ENCODE measurements around the gene BRAT1. TPM values are rescaled to one million over a fixed set of nuclear protein-coding genes. Genes with fewer than 3 reads are reported as not detected.

BRAT1 gene
- polyA plus RNA-seq, 1 donor from 2014 or later, result 60.3 TPM

DNA sequence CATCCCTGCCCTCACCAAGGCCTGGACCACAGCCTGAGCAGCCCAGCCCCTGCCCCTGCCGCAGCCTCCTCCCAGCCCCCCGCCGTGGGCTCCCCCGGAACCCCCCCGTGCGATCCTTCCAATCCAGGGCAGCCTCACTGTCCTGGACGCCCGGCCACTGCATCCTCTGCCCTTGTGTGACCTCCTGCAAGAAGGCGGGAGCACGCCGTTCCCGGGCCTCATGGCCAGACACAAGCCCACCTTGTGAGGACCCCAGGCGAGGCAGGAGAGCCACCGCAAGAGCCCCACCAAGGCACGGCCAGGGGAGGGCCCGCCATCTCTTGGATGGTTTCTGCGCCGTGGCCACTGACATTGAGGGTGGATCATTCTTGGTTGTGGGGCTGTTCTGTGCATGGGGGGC lies 43.6 kb downstream of the BRAT1 start:
- Histone ChIP-seq H3K4me3 (ENCODE audit: low read length) (no peak overlapping the region), H3K27me3 (ENCODE audit: insufficient read depth, low read depth, low read length) (no peaks in the 10 kb centered on the region), H3K4me2 (ENCODE audit: low read length) (no peak overlapping the region), H3K36me3 (ENCODE audit: insufficient read depth, low read length) (no peaks in the 10 kb centered on the region), H4K20me1 (ENCODE audit: insufficient read depth) (no peaks in the 10 kb centered on the region), H3K9ac (ENCODE audit: low read length) (no peak overlapping the region), H3K9me2 (ENCODE audit: insufficient read depth, low read length) (no peaks in the 10 kb centered on the region), H3F3A (ENCODE audit: insufficient read depth, low read length, poor library complexity, severe bottlenecking) (no peaks in the 10 kb centered on the region), H3K9me3 (ENCODE audit: low read length) (no peaks in the 10 kb centered on the region), H2AFZ (ENCODE audit: low read depth, low read length) (no peak overlapping the region), H3K79me2 (replicated peaks; ENCODE audit: insufficient read depth, low read length) (no peaks in the 10 kb centered on the region), H3K27ac (ENCODE audit: low read length) (no peak overlapping the region)
- TF ChIP-seq EZH2 (IDR thresholded peaks at IDR 0.05; ENCODE audit: borderline replicate concordance, insufficient read depth, low read length, poor library complexity, severe bottlenecking) (no peak), TAF1 (IDR thresholded peaks at IDR 0.05; ENCODE audit: low read depth) (no peak), POLR2AphosphoS5 (IDR thresholded peaks at IDR 0.05) (no peak), MXI1 (conservative IDR thresholded peaks at IDR 0.05; ENCODE audit: poor library complexity, severe bottlenecking) (no peak), SMC3 (conservative IDR thresholded peaks at IDR 0.05; ENCODE audit: poor library complexity) (no peak), EP300 (conservative IDR thresholded peaks at IDR 0.05; ENCODE audit: poor library complexity, severe bottlenecking) (no peak), RAD21 (conservative IDR thresholded peaks at IDR 0.05) (no peak)
- TF ChIP-seq, protein P1, sequence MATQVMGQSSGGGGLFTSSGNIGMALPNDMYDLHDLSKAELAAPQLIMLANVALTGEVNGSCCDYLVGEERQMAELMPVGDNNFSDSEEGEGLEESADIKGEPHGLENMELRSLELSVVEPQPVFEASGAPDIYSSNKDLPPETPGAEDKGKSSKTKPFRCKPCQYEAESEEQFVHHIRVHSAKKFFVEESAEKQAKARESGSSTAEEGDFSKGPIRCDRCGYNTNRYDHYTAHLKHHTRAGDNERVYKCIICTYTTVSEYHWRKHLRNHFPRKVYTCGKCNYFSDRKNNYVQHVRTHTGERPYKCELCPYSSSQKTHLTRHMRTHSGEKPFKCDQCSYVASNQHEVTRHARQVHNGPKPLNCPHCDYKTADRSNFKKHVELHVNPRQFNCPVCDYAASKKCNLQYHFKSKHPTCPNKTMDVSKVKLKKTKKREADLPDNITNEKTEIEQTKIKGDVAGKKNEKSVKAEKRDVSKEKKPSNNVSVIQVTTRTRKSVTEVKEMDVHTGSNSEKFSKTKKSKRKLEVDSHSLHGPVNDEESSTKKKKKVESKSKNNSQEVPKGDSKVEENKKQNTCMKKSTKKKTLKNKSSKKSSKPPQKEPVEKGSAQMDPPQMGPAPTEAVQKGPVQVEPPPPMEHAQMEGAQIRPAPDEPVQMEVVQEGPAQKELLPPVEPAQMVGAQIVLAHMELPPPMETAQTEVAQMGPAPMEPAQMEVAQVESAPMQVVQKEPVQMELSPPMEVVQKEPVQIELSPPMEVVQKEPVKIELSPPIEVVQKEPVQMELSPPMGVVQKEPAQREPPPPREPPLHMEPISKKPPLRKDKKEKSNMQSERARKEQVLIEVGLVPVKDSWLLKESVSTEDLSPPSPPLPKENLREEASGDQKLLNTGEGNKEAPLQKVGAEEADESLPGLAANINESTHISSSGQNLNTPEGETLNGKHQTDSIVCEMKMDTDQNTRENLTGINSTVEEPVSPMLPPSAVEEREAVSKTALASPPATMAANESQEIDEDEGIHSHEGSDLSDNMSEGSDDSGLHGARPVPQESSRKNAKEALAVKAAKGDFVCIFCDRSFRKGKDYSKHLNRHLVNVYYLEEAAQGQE (IDR thresholded peaks at IDR 0.05; ENCODE audit: borderline replicate concordance), result no peak
- TF ChIP-seq, protein P2, sequence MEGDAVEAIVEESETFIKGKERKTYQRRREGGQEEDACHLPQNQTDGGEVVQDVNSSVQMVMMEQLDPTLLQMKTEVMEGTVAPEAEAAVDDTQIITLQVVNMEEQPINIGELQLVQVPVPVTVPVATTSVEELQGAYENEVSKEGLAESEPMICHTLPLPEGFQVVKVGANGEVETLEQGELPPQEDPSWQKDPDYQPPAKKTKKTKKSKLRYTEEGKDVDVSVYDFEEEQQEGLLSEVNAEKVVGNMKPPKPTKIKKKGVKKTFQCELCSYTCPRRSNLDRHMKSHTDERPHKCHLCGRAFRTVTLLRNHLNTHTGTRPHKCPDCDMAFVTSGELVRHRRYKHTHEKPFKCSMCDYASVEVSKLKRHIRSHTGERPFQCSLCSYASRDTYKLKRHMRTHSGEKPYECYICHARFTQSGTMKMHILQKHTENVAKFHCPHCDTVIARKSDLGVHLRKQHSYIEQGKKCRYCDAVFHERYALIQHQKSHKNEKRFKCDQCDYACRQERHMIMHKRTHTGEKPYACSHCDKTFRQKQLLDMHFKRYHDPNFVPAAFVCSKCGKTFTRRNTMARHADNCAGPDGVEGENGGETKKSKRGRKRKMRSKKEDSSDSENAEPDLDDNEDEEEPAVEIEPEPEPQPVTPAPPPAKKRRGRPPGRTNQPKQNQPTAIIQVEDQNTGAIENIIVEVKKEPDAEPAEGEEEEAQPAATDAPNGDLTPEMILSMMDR (IDR thresholded peaks at IDR 0.05; ENCODE audit: poor library complexity, severe bottlenecking), result no peak

DNA sequence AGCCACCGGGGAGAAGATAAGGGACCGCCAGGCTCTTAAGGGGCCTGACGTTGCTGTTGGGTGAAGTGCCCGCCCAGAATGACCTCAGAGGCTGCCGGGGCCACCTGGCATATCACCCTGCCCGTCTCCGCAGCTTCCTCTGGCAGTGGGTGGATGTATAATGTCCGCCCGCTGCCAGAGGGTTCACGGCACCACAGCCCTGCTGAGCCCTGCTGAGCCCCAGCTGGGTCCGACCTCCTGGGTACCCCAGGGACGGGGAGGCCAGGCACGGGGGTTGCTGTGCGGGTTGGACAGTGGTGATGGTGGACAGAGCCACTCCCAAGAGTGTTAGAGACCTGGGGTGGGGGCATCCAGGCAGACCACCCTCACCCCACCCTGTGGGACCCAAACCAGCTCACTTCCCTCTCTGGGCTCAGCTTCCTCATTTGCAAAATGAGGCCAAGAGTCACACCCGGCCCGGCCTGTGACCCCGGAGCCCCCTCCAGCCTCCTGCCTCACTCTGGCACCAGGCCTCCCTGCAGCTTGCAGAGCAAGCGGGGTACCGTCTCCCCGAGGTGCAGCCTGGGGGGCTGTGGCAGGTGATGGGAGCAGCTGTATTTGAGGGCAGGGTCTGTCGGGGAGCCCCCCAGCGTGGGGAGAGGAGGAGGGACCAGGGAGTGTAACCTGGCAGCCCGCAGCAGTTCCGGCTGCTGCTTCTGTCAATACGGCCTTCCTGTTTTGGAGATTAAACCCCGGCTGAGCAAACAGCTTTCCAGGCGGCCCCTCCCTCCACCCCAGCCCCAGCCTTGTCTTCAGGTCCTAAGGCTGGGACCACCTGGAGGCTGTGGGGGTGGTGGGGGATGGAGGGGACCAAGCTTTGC lies 44.2 kb downstream of the BRAT1 start:
- Histone ChIP-seq H3K27ac (ENCODE audit: low read length) (no peak overlapping the region), H3K4me2 (ENCODE audit: low read length) (no peak overlapping the region), H3K36me3 (ENCODE audit: insufficient read depth, low read length) (no peaks in the 10 kb centered on the region), H3K9me2 (ENCODE audit: insufficient read depth, low read length) (no peaks in the 10 kb centered on the region), H3K79me2 (replicated peaks; ENCODE audit: insufficient read depth, low read length) (no peaks in the 10 kb centered on the region), H2AFZ (ENCODE audit: low read depth, low read length) (no peak overlapping the region), H3K9me3 (ENCODE audit: low read length) (no peaks in the 10 kb centered on the region), H3F3A (ENCODE audit: insufficient read depth, low read length, poor library complexity, severe bottlenecking) (no peaks in the 10 kb centered on the region), H4K20me1 (ENCODE audit: insufficient read depth) (no peaks in the 10 kb centered on the region), H3K4me3 (ENCODE audit: low read length) (no peak overlapping the region), H3K27me3 (ENCODE audit: insufficient read depth, low read depth, low read length) (no peaks in the 10 kb centered on the region), H3K9ac (ENCODE audit: low read length) (no peak overlapping the region)
- TF ChIP-seq RAD21 (conservative IDR thresholded peaks at IDR 0.05) (no peak), TAF1 (IDR thresholded peaks at IDR 0.05; ENCODE audit: low read depth) (no peak), SMC3 (conservative IDR thresholded peaks at IDR 0.05; ENCODE audit: poor library complexity) (no peak), MXI1 (conservative IDR thresholded peaks at IDR 0.05; ENCODE audit: poor library complexity, severe bottlenecking) (no peak), EZH2 (IDR thresholded peaks at IDR 0.05; ENCODE audit: borderline replicate concordance, insufficient read depth, low read length, poor library complexity, severe bottlenecking) (no peak), POLR2AphosphoS5 (IDR thresholded peaks at IDR 0.05) (no peak), EP300 (conservative IDR thresholded peaks at IDR 0.05; ENCODE audit: poor library complexity, severe bottlenecking) (no peak)
- TF ChIP-seq, protein P2 (IDR thresholded peaks at IDR 0.05; ENCODE audit: poor library complexity, severe bottlenecking), result no peak
- TF ChIP-seq, protein P1 (IDR thresholded peaks at IDR 0.05; ENCODE audit: borderline replicate concordance), result no peak
